Activated CD4-positive, alpha-beta T cell treated with anti-CD3 and anti-CD28 coated beads for 24 hours (primary cell): ENCODE results near the gene MANBA.
"Not testable (repeated sequence)": the region's sequence is repeated elsewhere in the genome, so short reads cannot be mapped to it uniquely, and the experiment has no call there.

Experiments
- DNase-seq, 2 donors: peaks; one replicate each; pipeline ENCODE4 v3.0.0-alpha.2; 2020; ENCODE audit warnings: low read depth in 2 of 2

The MANBA gene

DNA sequence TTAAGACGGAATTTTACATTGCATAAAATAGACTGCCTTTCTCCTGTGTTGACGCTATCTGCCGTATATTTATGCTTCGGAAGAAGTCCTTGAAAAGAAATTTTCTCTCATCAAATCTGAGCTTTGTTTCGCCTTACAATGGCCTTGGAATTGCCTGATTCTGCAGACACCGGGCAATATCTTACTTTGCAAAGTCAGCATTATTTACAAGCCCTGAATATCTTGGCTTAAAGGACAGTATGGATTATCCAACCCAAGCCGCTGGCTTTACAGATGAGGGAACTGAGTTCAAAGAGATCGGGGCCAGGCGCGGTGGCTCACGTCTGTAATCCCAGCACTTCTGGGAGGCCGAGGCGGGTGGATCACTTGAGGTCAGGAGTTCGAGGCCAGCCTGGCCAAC is 1.1 kb upstream of the MANBA start:
- no peak for DNase-seq

DNA sequence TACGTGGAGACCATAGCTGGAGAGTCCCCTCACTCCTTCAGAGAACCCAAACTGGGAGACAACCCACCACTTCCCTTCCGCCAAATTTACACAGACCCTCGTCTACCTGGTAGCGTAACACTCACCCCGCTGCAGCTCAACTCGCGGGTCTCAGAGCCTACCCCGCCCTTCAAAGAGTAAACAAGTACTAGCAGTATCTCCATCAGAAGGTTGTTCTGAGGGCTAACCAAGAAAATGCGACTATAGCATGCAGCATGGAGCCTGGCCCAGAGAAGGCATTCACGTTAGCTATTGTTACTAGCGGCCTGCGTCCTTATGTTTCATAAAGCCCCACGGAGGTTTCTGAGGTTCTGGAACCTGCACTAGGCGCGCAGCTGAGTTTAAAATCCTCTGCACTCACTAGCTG is 531 bp upstream of the MANBA start:
- DNase-seq = peak in 1 of 2 donors; percentile 1

DNA sequence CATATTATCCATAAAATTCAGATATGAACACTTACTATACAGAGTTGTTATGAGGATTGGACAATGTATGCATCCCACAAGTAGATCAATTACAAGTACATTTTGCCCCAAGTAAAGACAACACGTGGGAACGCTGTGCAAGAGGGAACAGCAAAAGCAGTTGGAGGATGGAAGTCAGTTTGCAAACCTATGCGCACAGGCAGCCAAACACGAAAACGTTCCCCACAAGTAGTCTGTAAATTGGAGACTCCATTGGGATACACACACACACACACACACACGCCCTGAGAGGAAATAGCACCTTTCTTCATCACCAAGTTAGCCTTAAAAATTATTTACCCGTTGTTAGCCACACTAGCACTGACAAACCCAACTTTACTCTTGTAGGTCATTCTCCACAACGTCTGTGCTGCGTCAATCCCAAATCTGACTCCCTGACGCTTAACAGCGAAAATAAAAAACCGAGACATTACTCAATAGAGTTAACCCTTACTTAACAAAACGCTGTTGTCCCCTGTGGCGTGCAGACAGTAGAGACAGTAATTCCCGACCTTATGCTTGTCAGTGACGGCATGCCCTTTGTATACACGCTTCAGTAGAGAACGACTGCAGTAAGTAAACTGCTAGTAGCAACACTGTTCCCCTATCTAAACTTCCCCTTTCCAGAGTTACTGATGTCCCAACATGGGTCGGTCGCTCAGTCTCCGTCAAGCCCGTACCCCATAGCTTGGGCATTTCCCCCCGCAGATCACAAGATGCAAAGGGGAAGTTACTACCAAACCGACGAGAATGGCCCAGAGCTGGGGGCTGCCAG is 730 bp downstream of the MANBA start:
- DNase-seq = peak in 1 of 2 donors; percentile 2

DNA sequence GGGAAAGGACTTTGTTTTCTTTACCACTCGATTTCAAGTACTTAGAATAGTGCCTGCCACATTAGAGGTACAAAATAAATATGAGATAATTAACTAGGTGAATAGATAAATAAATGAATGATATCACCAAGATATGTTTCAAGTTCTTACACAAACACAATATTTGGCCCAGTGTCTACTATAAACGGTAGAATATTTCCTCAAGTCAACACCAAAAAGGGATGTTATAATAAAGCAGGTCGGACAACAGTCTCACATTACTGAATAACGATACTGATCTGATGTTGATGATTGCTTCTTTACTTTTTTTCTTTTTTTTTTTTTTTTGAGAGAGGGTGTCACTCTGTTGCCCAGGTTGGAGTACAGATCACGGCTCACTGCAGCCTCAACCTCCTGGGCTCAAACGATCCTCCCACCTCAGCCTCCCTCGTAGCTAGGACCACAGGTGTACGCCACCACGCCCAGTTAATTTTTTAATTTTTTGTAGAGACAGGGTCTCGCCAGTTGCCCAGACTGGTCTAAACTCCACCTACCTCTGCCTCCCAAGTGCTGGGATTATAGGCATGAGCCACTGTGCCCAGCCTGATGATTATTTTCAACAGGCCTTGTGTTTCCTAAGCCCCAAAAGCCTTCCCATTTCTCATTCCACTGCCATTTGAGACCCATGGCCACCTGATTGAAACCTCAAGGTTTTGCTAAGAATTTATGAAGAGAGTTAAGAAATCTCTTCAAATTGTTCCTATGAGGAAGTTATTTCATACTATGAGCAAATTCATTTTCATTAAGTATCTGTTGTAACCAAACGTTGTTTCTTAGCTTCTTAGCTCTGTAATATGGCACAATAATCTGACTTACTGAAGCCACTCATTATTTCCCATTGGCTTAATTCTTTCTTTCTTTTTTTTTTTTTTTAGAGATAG is 2.3 kb downstream of the MANBA start:
- DNase-seq = no peak

DNA sequence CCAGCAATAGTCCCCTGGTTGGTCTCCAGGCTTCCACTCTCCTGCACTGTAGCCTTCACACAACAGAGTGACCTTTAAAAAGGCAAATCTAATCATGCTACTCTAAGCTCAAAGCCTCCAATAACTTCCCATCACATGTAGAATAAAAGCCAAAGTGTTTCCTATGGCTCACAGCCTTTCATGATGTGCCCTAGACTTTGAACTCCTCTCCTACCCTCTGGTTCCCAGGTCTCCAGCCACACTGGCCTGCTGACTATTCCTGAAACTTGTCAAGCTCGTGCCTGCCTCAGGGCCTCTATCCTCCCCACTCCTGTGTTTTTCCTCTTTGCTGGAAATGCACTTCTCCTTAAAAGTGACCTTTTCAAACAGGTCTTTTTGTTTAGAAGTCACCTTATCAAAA is 3.1 kb downstream of the MANBA start:
- no peak for DNase-seq

DNA sequence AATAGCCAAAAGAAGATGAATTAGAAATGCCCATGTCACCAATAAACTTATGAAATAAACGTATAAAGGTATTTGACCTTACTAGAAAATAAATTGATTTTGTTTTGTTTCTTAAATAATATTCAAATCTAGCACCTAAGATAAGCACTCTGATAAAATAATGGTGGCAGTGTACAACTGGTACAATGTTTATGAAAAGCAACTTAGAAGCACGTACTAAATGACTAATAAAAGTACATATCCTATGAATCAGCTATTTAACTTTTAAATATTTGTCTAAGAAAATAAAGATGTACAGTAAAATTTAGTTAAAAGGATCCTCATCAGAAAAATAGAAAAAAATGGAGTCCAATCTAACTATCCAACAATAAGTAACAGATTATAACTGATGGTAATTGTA is 6.7 kb downstream of the MANBA start:
- no peak for DNase-seq

DNA sequence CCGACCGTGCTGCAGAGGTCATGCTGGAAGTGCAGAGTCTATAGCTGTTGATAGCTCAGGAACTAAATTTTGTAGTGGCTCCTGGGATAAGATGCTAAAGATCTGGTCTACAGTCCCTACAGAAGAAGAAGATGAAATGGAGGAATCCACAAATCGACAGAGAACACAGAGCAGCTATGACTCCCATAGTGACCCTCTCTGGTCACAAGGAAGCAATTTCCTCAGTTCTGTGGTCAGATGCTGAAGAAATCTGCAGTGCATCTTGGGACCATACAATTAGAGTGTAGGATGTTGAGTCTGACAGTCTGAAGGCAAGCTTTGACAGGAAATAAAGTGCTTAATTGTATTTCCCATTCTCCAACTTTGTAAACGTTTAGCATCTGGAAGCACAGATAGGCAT is 8.8 kb downstream of the MANBA start:
- no peak for DNase-seq

DNA sequence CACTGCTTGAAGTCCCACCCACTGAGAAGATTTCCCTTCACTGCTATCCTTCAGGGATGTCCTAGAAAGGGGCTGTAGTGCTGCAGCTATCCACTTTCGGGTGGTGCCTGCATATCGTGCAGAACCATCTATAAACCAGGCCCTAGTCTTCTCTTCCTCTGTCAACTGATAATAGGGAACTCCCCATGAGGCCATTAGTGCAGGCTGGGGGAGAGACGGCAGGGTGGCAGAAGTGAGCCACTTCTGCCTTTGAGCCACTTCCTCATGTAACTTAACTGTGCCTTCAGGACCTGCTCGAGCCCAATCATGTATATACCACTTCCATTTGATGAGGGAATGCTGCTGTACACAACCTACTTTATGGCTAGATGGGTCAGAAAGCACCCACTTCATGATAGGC is 17.4 kb downstream of the MANBA start:
- DNase-seq = not testable (repeated sequence)

DNA sequence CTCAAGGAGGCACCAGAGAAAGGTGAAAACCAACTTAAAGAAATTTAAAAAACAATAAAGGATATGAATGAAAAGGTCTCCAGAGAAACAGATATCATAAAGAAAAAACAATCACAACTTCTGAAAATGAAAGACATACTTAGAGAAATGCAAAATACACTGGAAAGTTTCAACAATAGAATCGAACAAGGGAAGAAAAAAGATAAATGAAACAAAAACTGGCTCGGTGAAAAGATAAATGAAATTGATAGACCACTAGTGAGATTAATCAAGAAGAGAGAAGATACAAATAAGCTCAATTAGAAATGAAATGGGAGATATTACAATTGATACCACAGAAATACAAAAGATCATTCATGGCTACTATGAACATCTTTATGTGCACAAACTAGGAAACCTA is 22.0 kb downstream of the MANBA start:
- DNase-seq = not testable (repeated sequence)

DNA sequence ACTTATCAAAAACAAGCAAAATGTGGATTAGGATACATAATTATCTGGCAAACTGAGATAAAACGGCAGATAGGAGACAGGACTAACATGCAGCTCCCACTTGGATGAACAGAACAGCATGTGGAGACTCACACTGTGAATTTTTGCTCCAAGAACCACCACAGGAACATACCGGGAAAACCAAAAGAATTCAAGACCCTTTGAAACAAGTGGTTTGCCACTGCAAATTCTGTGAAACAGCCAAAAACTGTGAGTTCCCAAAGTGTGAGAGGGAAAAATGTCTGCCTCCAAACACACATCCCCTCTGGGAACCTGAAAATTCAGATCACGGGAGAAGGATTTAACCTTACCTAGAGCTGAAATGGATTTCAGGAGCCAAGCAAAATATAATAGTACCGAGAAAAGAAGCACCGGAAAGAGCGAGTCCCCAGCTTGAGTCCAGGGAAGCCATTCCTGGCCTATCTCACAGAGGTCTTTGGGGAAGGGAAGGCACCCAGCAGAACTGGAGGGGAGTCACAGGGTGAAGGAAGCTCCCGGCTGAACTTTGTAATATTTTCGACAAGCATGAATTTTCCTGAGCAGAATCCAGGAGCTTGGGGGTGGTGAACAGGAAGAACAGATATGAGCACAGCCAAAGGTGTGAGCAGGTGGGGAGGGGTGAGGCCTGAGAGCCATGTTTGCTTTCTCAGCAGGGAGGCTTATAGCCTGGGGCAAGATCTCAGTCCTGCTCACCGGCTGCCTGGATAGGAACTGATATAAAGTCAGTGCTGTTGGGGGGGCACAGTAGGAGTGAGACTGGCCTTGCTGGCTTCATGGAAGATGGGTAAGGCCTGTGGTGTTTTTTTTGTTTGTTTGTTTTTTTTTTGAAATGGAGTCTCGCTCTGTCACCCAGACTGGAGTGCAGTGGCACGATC is 23.9 kb downstream of the MANBA start:
- no peak for DNase-seq

DNA sequence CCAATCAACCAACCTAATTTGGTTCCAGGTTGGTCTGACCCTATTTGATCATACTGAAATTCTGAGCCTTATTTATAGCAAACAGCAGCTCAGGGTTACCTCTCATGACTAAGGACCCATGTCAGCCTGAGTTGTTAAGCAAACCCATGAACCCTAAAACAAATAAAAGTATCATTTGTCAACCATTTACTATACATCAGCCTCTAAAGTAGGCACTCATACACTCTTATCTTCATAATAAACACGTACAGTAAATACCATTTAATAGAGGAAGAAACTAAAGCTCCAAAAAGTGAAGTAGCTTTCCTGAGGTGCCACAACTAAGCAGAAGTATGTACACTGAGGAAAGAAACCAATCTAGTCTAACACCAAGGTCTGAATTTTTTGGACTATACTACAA is 25.2 kb downstream of the MANBA start:
- DNase-seq = no peak

DNA sequence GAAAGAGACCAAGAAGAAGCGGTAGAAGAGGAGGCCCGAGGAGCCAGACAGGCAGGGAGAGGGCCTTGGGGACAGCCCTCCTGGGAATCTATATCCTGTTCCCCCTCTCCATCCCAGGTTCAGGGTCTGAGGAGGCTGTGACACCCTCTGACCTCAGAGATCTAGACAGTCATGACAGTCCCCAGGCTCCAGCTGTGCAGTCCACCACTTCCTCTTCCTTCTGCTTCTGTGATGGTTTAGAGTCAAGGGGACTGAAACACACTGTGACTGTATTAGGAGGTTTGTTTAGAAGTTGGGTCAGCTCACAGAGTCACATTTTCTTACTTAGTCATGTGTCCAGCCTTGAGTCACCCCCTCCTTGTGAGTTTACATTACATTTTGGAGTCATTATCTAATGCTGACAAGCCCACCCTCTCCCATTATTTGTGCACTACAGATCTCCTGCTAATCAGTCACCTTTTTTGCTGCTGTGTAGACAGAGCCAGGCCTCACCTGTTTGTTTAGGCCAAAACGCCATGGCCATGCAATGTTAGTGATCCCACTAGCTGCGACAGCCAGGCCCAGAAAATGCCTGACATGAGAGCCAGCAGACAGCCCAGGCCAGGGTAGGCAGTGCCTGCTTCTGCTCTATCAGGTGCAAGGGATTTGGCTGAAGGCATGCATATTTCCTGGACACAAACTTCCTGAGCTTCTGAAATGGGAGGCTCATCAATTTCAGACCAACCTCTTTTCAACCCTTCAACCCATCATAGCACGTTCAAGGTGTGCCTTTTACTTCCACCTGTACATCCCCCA is 26.0 kb downstream of the MANBA start:
- no peak for DNase-seq

DNA sequence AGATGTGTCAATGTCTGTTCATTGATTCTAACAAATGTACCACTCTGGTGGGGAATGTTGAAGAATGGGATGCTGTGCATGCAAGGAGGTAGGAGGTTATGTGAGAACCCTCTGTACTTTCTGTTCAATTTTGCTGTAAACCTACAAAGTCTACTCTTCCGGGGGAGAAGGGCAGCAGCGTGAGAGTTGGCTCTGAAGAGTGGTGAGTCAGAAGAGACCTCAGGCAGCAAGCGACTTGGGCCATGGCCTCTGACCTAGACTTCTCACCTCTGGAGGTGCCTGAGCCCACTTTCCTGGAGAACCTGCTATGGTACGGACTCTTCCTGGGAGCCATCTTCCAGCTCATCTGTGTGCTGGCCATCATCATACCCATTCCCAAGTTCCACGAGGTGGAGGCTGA is 26.7 kb downstream of the MANBA start:
- DNase-seq = no peak

DNA sequence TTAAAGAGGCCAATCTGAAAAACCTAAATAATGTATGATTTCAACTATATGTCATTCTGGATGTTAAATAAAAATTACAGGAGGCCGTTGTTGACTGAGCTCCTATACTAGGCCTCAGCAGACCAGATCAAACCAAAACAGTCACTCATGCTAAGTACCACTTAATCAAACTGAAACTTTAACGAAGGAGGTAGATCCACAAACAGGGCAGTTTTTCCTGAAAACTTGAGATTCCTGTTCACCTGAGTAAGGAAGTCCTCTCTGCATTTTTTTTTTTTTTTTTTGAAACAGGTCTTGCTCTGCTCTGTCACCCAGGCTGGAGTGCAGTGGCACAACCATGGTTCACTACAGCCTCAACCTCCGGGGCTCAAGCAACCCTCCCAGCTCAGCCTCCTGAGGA is 27.7 kb downstream of the MANBA start:
- DNase-seq = no peak

DNA sequence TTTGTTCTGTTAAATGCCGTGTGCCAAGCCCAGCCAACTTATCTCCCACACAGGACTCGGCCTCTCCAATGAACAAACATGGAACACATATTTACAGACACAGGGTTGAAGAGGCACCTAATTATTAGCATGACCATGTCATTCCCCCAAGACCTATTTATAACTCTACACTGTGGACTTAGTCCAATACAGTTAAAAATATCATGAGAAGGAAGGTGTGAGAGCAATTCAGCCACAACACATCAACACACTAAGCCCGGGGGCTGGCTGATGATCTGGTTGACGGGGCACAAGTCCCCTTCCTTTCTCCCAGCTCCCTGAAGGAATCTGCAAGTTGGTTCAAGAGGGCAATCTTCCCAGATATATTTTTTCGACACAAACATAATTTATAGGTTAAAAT is 28.1 kb downstream of the MANBA start:
- DNase-seq = no peak

DNA sequence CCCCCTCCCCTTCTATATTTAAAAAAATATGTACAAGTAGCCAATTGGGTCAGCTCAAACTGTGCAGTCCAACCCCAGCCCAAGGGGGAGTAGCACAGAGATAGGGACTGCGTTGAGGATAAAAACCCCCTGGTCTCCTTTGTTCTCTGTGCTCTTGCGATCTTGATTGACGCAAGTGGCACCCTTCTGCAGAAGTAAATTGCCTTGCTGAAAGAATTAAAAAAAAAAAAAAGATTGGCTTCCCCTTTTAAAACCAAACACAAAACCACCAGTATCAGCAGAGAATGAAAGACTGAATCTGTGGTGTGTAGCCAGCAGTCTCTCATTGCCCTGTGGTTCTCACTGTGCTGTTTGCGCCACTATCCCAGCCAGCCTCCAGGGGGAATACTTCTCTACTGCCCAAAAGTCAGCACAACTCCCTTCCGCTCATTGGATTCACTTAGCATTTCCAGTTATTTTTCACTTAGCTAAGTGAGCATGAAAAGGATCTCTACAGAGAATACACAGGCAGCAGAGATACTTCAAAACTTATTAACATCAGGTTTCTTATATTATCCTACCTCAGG is 29.7 kb downstream of the MANBA start:
- no peak for DNase-seq

DNA sequence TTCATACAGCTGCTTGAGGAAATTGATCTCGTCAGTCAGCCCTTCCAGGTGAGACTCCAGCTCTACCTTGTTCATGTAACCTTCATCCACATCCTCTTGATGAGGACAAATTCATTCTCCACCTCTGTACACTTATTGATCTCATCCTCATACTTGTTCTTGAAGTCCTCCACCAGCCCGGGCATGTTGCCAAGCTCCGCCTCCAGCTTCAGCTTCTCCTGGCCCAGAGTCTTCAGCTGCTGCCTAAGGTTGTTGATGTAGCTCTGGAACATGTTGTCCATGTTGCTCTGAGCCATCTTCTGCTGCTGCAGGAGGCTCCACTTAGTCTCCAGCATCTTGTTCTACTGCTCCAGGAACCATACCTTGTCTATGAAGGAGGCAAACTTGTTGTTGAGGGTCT is 31.3 kb downstream of the MANBA start:
- not testable (repeated sequence) for DNase-seq

DNA sequence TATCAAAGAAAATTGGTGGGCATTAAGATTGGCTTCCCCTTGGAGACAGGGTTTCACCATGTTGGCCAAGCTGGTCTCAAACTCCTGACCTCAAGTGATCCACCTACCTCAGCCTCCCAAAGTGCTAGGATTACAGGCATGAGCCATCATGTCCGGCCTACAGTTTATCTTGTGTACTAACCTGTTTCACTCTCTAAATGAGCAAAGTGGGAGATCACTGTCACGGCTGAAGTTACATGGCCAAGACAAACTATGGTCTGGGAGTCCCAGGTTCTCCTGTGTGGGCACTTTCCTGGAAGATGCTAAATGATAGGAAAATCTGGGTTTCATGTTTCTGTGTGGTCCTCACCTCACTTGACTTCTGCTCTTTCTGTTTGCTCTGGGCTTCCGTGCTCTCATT is 33.8 kb downstream of the MANBA start:
- DNase-seq = not testable (repeated sequence)

DNA sequence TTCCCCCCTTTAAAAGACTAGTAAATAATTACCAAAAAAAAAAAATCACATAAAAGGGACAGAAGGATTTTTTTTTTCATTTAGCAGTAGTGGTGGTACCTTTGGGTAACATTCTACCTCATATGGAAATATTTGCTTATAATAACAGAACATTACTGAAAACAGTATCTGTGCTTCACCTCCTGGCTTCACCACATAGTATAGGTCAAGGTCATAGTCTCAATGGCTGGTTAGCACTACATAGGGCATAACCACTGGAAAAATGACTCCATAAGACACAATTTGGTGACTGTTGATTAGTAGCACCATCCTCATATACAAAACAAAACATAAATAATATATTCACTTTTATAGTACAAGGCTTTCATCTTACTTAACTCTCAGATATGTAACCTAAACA is 34.7 kb downstream of the MANBA start:
- no peak for DNase-seq

DNA sequence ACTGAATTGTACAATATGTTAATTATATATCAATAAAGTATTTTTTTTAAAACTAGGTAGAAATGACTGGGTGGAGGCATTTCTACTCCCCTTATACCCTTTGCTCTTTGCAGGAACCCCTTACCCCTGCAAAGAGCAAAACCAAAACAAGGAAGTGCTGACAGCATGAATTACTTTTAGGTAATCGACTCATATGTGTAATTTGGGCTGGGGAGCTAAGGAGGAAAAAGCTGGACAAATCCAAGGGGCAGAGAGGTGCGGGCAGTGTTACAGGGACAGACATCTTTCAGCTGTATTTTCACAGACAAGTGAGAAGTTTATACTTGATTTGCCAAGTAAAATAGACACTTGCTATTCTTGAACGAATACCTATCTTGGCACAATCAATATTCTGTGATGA is 35.5 kb downstream of the MANBA start:
- DNase-seq = no peak

DNA sequence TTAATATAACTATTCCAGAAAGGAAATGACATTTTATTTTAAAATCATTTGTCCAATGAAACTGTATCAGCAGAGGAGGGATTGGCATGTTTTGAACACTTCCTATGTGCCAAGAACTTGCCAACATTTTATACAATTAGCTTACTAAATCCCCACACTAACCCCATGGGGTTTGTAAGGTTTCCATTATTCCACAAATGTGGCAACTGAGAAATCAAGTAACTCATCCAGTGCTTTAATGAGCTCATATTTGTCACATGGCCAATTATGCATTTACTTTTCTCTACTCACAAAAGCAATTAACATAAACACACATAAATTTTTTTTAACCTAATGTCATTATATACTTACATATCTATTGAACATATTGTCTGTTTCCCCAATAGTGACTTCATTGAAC is 37.3 kb downstream of the MANBA start:
- DNase-seq = no peak
